Immature natural killer cell (primary cell): ENCODE measurements around the gene EDNRB. TPM values are rescaled to one million over a fixed set of nuclear protein-coding genes. Genes with fewer than 3 reads are reported as not detected.
"Not testable (repeated sequence)": the region's sequence is repeated elsewhere in the genome, so short reads cannot be mapped to it uniquely, and the experiment has no call there.

Experiments
- DNase-seq, 3 donors: peaks; one replicate each; pipeline ENCODE4 v3.0.0; 2022; ENCODE audit warnings: mixed read lengths in 1 of 3
- H3K27ac Mint-ChIP-seq, 6 donors: one replicate each; pipeline ENCODE4 v1.8.0; 2020; ENCODE audit warnings: mixed read lengths in 6 of 6, mild to moderate bottlenecking in 5 of 6, inconsistent platforms in 4 of 6, moderate library complexity in 3 of 6
- H3K27me3 Mint-ChIP-seq, 3 donors: one replicate each; pipeline ENCODE4 v1.8.0; 2020 to 2021; ENCODE audit warnings: low read depth in 3 of 3, mild to moderate bottlenecking in 3 of 3, mixed read lengths in 3 of 3, moderate library complexity in 3 of 3, inconsistent platforms in 1 of 3
- H3K36me3 Mint-ChIP-seq, 3 donors: one replicate each; pipeline ENCODE4 v1.8.0; 2020; ENCODE audit warnings: mixed read lengths in 3 of 3, inconsistent platforms in 2 of 3, mild to moderate bottlenecking in 2 of 3
- H3K4me1 Mint-ChIP-seq, 2 donors: one replicate each; pipeline ENCODE4 v1.8.0; 2020; ENCODE audit warnings: inconsistent platforms in 2 of 2, mild to moderate bottlenecking in 2 of 2, mixed read lengths in 2 of 2, moderate library complexity in 1 of 2
- H3K4me3 Mint-ChIP-seq, 5 donors: one replicate each; pipeline ENCODE4 v1.8.0; 2020; ENCODE audit warnings: mild to moderate bottlenecking in 5 of 5, mixed read lengths in 5 of 5, inconsistent platforms in 3 of 5, moderate library complexity in 3 of 5
- H3K9me3 Mint-ChIP-seq, 6 donors: one replicate each; pipeline ENCODE4 v1.8.0; 2020; ENCODE audit warnings: mild to moderate bottlenecking in 6 of 6, mixed read lengths in 6 of 6, inconsistent platforms in 4 of 6, moderate library complexity in 3 of 6
- polyA plus RNA-seq, 3 donors: library from polyadenylated mRNA; unstranded; fragments of 300-500 nt; fragmentation: Illumina TruSeq; gene quantifications; one replicate each; pipeline ENCODE4 v1.2.3, GENCODE V29; 2021

EDNRB gene
- not detected for polyA plus RNA-seq

DNA sequence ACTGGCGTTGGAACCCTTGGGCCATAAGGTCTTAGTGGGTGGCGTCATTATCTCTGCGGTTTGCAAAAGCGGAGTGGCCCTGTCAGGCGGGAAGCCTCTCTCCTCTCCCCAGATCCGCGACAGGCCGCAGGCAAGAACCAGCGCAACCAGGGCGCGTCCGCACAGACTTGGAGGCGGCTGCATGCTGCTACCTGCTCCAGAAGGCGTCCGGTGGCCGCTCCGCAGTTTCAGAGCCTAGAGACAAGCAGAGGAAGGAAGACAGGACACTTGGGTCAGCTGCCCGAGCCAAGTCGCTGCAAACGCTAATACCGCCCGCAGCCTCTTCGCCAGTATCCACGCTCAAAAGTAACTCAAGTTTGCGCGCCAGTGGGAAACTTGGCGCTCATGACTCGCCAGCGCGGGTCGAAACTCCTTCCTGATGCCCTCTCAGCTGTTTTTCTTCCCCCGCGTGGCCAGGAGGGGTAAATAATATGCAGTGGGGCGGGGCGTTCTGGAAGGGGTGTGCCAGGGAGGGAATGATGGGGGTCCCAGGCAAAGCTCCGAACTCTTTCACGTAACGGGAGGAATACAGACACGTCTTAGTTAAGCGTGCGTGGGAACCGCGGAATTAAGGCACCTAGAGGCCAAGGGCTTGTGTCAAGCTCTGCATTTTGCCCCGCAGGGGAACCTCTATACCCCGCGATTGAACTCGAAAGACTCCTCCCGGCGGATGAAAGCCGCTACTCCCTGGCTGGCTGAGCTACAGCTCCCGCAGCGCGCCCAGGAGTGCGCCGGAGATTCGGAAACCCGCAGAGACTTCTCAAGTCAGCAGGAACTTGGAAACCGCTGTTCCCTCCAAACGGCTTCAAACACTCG is at the start of gene EDNRB:
Gene EDNRB, minus strand, starts transcription at position 441 of the 855 bp plus-strand sequence. Its CDS starts 258 bp downstream, at position 183.
- no peak for DNase-seq
- no peaks in the 10 kb centered on the region for H3K4me1 Mint-ChIP-seq
- H3K4me3 Mint-ChIP-seq: peak within 1 kb of the TSS in 3 of 5 donors; percentile 10 to 66 (median 18)
- H3K27ac Mint-ChIP-seq: no peak within 1 kb of the TSS
- H3K27me3 Mint-ChIP-seq: peaks cover 5 to 20% (median 7%) of the 10 kb centered on the region in 3 donors
- no peaks in the 10 kb centered on the region for H3K9me3 Mint-ChIP-seq
- H3K36me3 Mint-ChIP-seq: no peaks in the 10 kb centered on the region

DNA sequence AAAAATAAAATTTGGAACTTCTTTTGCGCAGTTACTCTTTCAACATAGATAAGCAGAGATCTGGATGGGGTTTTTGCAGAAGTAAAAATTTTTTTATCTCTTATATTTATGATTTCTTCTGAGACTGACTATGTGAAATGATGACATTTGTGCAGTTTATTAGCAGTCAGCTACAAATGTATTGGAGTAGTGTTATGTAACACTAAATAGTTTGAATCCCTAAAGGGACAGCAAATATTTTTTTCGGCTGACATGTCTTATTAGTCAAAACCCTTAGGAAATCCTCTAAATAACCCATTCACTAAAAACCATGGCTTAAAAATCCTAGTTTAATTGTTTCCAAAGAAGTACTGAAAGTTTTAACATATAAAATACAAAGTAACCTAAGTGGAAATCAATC is 48.0 kb upstream of the EDNRB start:
- no peak for DNase-seq
- Mint-ChIP-seq H3K4me1 (no peaks in the 10 kb centered on the region), H3K4me3 (no peak overlapping the region), H3K9me3 (peaks cover 0 to 4% (median 1%) of the 10 kb centered on the region in 6 donors), H3K27me3 (no peaks in the 10 kb centered on the region), H3K27ac (no peak overlapping the region), H3K36me3 (no peaks in the 10 kb centered on the region)

DNA sequence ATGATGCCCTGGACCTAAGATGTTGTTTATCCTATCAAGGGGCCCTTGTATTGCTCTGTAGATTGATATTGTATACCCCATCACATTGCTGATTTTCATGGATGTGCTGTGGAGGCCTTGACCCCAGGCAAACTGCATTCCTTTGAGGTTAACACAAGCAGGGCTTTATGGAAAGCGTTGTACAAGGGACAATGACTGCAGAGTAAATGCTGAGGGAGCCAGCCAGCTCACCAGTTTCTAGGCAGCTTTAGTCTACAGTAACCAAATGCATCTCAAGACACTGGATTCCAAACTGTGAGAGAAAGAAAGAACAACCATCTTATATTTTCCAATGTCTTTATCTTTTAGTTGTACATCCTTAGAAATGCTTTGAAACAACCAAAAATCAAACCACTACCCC is 34.1 kb upstream of the EDNRB start:
- Mint-ChIP-seq H3K4me1 (no peaks in the 10 kb centered on the region), H3K9me3 (peaks cover 0 to 4% (median 0%) of the 10 kb centered on the region in 6 donors), H3K27me3 (peaks cover 0 to 8% (median 0%) of the 10 kb centered on the region in 3 donors), H3K36me3 (no peaks in the 10 kb centered on the region), H3K4me3 (no peak overlapping the region), H3K27ac (no peak overlapping the region)
- DNase-seq: no peak

DNA sequence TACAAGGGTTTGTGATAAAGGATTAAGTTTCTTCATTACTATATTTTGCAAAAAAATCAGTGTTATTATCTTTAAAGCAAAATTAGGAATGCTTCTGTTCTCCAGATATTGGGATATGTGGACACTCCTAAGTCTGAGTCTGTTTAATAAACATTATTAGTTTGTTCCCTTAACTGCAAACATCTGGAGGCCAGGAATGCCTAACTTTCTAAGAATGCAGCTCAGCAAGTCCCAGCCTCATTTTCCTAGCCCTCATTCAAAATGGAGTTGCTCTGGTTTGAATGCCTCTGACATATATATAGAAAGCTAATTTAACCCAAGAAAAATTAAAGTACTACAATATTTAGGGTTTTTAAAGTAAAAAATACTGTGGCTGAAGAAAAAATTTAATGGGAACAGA is 33.6 kb upstream of the EDNRB start:
- DNase-seq: no peak

DNA sequence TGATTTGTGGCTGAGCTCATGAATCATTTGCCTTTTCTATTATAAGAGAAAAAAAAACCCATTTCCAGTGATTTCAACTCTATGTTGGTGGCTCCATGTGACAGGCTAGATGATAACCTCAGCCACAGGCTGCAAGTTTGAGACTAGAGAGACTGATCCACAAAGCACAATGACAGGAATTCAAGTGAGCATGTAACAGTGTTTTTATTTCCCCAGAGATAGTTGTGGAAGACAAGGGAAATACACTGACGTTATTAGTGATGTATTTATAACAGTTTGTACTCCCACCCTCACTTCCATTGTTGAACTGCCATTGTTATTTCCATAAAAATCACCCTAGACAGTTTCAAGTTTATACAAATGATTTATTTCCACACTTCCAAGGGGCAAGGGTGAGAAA is 27.9 kb upstream of the EDNRB start:
- no peak for DNase-seq
- Mint-ChIP-seq H3K9me3 (no peaks in the 10 kb centered on the region), H3K36me3 (no peaks in the 10 kb centered on the region), H3K27ac (no peak overlapping the region), H3K4me1 (no peaks in the 10 kb centered on the region), H3K4me3 (no peak overlapping the region), H3K27me3 (peaks cover 0 to 12% (median 5%) of the 10 kb centered on the region in 3 donors)

More for the DNA sequence above, 33.6 kb upstream of the EDNRB start:
- H3K9me3 Mint-ChIP-seq: peaks cover 0 to 4% (median 0%) of the 10 kb centered on the region in 6 donors
- peaks cover 0 to 12% (median 0%) of the 10 kb centered on the region in 3 donors for H3K27me3 Mint-ChIP-seq
- no peaks in the 10 kb centered on the region for H3K4me1 Mint-ChIP-seq
- H3K36me3 Mint-ChIP-seq: no peaks in the 10 kb centered on the region
- no peak overlapping the region for H3K27ac Mint-ChIP-seq
- no peak overlapping the region for H3K4me3 Mint-ChIP-seq

DNA sequence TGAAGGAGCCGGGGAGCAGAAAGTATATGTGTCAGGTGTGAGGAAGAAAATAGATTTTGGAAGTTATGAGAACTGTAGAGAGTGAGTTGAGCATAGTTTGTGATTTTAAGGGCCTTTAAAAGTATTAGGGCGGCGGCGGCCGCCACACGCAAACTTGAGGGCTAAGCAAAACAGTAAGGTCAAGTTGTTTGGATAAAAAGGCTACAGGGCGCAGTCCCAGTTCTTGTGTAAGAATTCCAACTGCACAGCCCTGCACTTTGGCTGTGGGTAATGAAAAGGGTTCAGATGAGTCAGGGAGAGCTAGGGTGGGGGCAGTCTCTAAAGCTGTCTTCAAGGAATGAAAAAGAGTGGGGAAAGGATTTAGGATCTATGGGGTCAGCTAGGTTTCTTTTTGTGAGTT is 16.4 kb upstream of the EDNRB start:
- not testable (repeated sequence) for H3K4me1 Mint-ChIP-seq, H3K36me3 Mint-ChIP-seq, DNase-seq, H3K27me3 Mint-ChIP-seq, H3K9me3 Mint-ChIP-seq, H3K27ac Mint-ChIP-seq, H3K4me3 Mint-ChIP-seq

DNA sequence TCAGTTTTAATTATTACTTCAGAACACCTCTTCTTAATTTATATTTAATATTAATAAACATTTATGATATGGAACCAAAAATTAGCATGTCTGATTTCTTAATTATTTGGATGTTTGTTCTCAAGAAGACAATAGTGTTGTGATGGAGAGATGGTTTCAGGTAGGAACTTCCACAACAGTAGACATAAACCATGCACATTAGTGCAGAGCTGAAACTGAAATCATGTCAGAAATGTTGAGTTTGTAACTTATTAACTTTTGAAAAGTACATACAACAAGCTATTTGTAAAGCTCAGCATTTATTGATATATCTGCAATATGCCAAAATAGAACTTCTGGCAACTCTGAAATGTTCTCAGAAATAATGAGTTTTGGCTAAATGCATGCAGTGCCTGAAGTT is 11.8 kb upstream of the EDNRB start:
- no peak for DNase-seq
- H3K4me3 Mint-ChIP-seq: no peak overlapping the region
- H3K27ac Mint-ChIP-seq: no peak overlapping the region
- H3K4me1 Mint-ChIP-seq: peaks cover 6 to 17% of the 10 kb centered on the region in 2 donors
- peaks cover 0 to 6% (median 3%) of the 10 kb centered on the region in 3 donors for H3K27me3 Mint-ChIP-seq
- no peaks in the 10 kb centered on the region for H3K9me3 Mint-ChIP-seq
- no peaks in the 10 kb centered on the region for H3K36me3 Mint-ChIP-seq

DNA sequence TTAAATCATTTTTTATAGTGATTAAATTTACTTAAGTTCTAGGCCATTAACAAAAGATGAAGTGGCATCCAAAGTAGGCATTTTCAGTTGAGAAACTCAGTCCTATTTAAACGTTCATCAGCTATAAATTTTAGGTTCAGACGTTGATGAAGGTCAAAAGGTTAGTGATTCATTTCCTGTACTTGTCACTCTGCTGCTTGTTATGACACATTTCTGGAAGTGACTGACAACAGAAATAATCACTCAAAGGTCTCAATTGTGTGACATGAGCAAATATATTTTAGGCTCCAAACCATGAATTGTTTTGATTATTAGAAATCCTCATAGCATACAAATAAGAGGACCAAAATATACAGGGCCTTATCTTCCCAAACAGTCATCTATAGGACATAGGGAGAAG is 10.3 kb upstream of the EDNRB start:
- no peaks in the 10 kb centered on the region for H3K9me3 Mint-ChIP-seq
- H3K4me1 Mint-ChIP-seq: peaks cover 6 to 17% of the 10 kb centered on the region in 2 donors
- H3K36me3 Mint-ChIP-seq: no peaks in the 10 kb centered on the region
- peak overlapping the region in 1 of 6 donors; percentile 49 for H3K27ac Mint-ChIP-seq
- H3K4me3 Mint-ChIP-seq: no peak overlapping the region
- DNase-seq: no peak
- H3K27me3 Mint-ChIP-seq: peaks cover under 1 to 8% (median 3%) of the 10 kb centered on the region in 3 donors

DNA sequence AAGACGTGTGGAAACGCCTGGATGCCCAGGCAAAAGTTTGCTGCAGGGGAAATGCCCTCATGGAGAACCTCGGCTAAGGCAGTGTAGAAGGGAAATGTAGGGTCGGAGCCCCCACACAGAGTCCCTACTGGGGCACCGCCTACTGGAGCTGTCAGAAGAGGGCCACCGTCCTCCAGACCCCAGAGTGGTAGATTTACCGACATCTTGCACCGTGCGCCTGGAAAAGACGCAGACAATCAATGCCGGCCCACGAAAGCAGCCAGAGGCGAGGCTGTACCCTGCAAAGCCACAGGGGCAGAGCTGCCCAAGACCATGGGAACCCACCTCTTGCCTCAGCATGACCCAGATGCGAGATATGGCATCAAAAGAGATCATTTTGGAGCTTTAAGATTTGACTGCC is 7.0 kb upstream of the EDNRB start:
- Mint-ChIP-seq H3K4me1 (peaks cover 6 to 17% of the 10 kb centered on the region in 2 donors), H3K4me3 (no peak overlapping the region), H3K9me3 (no peaks in the 10 kb centered on the region)

DNA sequence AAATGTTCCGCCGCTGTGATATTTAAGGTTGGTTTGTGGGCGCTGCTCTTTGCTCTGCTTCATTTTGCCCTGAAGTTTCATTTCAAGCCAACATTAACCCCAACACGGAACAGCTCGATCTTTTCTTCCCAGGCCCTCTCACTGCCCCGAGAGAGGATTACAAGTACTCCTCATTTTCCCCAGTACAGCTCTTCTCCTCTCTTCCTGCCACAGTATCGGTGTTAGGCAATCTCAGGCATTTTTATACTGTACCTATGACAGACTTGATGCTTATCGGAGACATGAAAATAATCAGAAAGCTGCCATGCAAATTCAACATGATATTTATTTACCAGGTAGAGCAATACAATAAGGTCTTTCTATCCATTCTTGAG is 1.3 kb upstream of the EDNRB start:
- no peak overlapping the region for H3K4me3 Mint-ChIP-seq
- peaks cover 7 to 24% (median 7%) of the 10 kb centered on the region in 3 donors for H3K27me3 Mint-ChIP-seq
- H3K4me1 Mint-ChIP-seq: no peaks in the 10 kb centered on the region
- H3K9me3 Mint-ChIP-seq: no peaks in the 10 kb centered on the region
- H3K27ac Mint-ChIP-seq: no peak overlapping the region
- H3K36me3 Mint-ChIP-seq: no peaks in the 10 kb centered on the region
- DNase-seq: no peak

More for the DNA sequence above, 7.0 kb upstream of the EDNRB start:
- Mint-ChIP-seq H3K36me3 (no peaks in the 10 kb centered on the region), H3K27me3 (peaks cover 2 to 14% (median 3%) of the 10 kb centered on the region in 3 donors), H3K27ac (no peak overlapping the region)
- DNase-seq: no peak

DNA sequence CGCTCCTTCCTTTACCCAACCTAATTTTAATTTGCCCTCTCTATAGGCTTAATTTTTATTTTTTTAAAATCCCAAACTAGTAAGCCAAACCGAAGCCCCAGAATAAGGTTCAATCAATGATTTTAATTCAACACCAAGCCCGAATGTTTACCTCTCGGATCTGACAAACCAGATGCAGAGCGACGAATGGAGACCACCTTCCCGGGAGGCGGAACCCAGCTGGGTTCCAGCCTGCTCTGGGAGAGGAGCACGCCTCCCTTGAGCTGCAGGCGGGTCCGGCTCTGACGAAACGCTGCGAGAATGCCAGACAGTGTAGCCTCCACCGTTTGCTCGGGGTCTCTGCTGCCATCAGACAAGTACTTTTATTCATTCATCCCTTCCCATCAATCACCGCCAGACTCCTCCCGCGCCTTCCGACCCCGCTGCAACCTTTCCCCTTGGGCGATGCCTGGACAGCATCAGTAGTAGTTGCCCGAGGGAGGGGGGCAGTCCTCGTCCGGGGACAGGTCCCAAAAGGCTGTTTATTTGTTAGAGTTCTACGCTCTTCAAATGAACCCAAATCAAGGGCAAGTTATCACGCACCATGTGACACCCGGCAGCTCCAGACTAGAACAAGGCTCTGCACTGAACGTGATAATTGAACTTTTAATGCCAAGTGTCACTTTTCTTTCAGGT is 752 bp upstream of the EDNRB start:
- no peak for DNase-seq
- Mint-ChIP-seq H3K36me3 (no peaks in the 10 kb centered on the region), H3K27me3 (peaks cover 7 to 24% (median 7%) of the 10 kb centered on the region in 3 donors), H3K4me3 (no peak overlapping the region), H3K27ac (no peak overlapping the region), H3K4me1 (no peaks in the 10 kb centered on the region), H3K9me3 (no peaks in the 10 kb centered on the region)

DNA sequence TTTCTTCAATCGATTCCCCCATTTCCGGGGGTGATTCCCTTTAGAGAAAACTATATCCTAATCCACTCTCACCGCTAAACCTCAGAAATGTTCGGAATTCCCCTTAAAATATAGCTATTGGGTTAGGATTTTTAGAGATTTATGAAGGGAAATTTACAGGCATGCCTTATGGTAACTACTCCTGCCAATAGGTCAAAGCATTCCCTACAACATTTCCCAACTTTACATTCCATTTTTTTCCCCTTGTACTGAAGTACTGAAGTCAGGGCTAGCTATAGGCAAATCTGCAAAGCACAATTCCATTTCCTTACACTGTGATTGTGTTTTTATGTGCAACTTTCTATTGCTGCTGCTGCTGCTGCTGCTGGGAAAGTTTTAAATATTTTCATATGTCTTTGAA is 2.1 kb downstream of the EDNRB start:
- H3K4me3 Mint-ChIP-seq: no peak overlapping the region
- H3K36me3 Mint-ChIP-seq: no peaks in the 10 kb centered on the region
- H3K4me1 Mint-ChIP-seq: no peaks in the 10 kb centered on the region
- peaks cover 5 to 16% (median 7%) of the 10 kb centered on the region in 3 donors for H3K27me3 Mint-ChIP-seq
- H3K27ac Mint-ChIP-seq: no peak overlapping the region
- no peaks in the 10 kb centered on the region for H3K9me3 Mint-ChIP-seq
- no peak for DNase-seq

DNA sequence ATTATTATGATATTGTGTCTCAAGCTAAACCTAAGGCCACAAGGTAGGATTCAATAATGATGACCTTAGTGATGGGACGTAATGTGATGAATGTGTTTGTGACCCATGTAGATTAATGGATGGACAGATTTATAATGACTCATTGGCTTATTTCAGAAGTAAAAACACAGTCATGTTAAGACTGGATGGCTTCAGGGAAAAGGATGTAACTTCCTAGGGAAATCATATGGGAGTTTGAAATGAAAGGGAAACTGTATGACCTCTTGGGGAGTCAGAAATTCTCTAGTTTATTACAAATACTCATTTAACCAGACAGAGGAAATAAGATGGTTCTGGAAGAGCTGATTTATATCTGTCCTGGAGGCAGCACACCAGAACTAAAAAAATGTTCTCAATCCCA is 2.9 kb downstream of the EDNRB start:
- H3K27ac Mint-ChIP-seq: no peak overlapping the region
- no peak for DNase-seq
- no peak overlapping the region for H3K4me3 Mint-ChIP-seq
- no peaks in the 10 kb centered on the region for H3K4me1 Mint-ChIP-seq
- no peaks in the 10 kb centered on the region for H3K9me3 Mint-ChIP-seq
- H3K27me3 Mint-ChIP-seq: peaks cover 5 to 16% (median 7%) of the 10 kb centered on the region in 3 donors
- no peaks in the 10 kb centered on the region for H3K36me3 Mint-ChIP-seq

DNA sequence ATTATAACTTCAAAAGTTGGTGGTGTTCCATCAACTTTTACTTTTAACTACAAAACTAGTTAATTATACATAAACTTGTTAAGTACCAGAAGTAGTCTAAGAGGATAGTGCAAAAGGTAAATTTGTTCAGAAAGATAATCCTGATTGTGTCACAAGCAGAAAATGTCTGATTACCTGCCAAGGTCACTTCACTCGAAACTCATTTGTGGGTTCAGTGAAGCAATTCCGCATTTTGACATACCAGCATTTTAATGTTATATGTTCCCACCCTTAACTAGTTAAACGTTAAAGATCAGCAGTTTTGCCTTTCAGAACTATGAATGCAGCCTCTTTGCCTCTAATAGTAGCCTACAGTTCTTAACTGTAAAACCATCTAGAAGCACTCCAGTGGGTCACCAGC is 5.6 kb downstream of the EDNRB start:
- Mint-ChIP-seq H3K27ac (no peak overlapping the region), H3K36me3 (no peaks in the 10 kb centered on the region), H3K4me1 (no peaks in the 10 kb centered on the region), H3K4me3 (no peak overlapping the region), H3K9me3 (no peaks in the 10 kb centered on the region), H3K27me3 (peaks cover 1 to 11% (median 5%) of the 10 kb centered on the region in 3 donors)
- DNase-seq: no peak
